ENCODE measurements around the gene NAIF1. TPM values are rescaled to one million over a fixed set of nuclear protein-coding genes. Genes with fewer than 3 reads are reported as not detected.

The NAIF1 gene
- total and polyA plus RNA-seq, 10 of the 15 experiments (the other 5 are each of a cell fraction or from before 2014, with no cell fraction given) = 2.4 to 14.2 (median 7.1) TPM

- SMC1A ChIA-PET (ENCODE audit: uncharacterized antibody, unreplicated experiment) = no interaction called here
- TF ChIP-seq MEF2A (IDR thresholded peaks at IDR 0.05; ENCODE audit: insufficient read depth, low read depth, low read length) = no peak
- no peak for TF ChIP-seq EZH2 (IDR thresholded peaks at IDR 0.05; ENCODE audit: borderline replicate concordance, control insufficient read depth, low read depth, low read length)
- TF ChIP-seq MYB (IDR thresholded peaks at IDR 0.05; ENCODE audit: borderline replicate concordance, low read depth, low read length) = no peak
- no peak for TF ChIP-seq SPI1 (IDR thresholded peaks at IDR 0.05; ENCODE audit: borderline replicate concordance, insufficient read depth, low read depth, low read length)
- no peak for TF ChIP-seq YY1 (IDR thresholded peaks at IDR 0.05; ENCODE audit: low read depth, low read length)
- no peak for TF ChIP-seq CBX3 (IDR thresholded peaks at IDR 0.05; ENCODE audit: borderline replicate concordance, low read depth)
- no peak for TF ChIP-seq USF1 (IDR thresholded peaks at IDR 0.05; ENCODE audit: borderline replicate concordance, extremely low read length, insufficient read depth, low read depth, low read length)
- no peak for TF ChIP-seq TAF1 (IDR thresholded peaks at IDR 0.05; ENCODE audit: borderline replicate concordance, low read depth, low read length)
- TF ChIP-seq HSF1 (IDR thresholded peaks at IDR 0.05; ENCODE audit: low read depth, low read length) = no peak
- TF ChIP-seq PKNOX1 (IDR thresholded peaks at IDR 0.05) = no peak
- DNase-seq (ENCODE audit: low read depth, low spot score) (no peak), FAIRE-seq (no peak), ATAC-seq (no peak)
- H3K36me3 ChIP-seq (ENCODE audit: control insufficient read depth in 2 of 2, insufficient read depth in 2 of 2, low read length in 1 of 2) = peaks cover 12 to 23% of the 10 kb centered on the region in 2 experiments; a peak in 3 of 4 replicates
- H3K9me3 ChIP-seq (replicated peaks; ENCODE audit: control insufficient read depth, insufficient read depth, low read length) = no peaks in the 10 kb centered on the region
- H3K27me3 ChIP-seq (replicated peaks in 1 of 2; ENCODE audit: control insufficient read depth in 2 of 2, insufficient read depth in 2 of 2, low read length in 1 of 2) = no peaks in the 10 kb centered on the region
- no peak overlapping the region for H3K27ac ChIP-seq (ENCODE audit: control insufficient read depth, insufficient read depth)
- no peak overlapping the region for H3K9ac ChIP-seq (ENCODE audit: control insufficient read depth, insufficient read depth, low read length)
- H3K4me3 ChIP-seq = no peak overlapping the region
- BruUV-seq (replicated peaks) = no TSS peak
- RAD21 ChIA-PET (ENCODE audit: unreplicated experiment) = no interaction called here
- intact Hi-C loops (cut with micrococcal nuclease; ENCODE audit: unreplicated experiment) = no loop called here
- peaks cover 3% of the 10 kb centered on the region; the same call in 1 of the 2 replicates for H4K20me1 ChIP-seq (ENCODE audit: control insufficient read depth, insufficient read depth)
- CTCF ChIA-PET = interaction anchor here (0.9 to 2.3 kb wide), 5 partner anchors 18 to 408 kb away, joined by 3 to 10 read pairs (median 3); no protein-coding TSS in a partner anchor
- H3K4me2 ChIP-seq (ENCODE audit: control insufficient read depth, insufficient read depth) = no peak overlapping the region
- peaks cover 24% of the 10 kb centered on the region for H3K79me2 ChIP-seq (ENCODE audit: control insufficient read depth, insufficient read depth, low read length)
- in situ Hi-C loops (cut with MboI) = no loop called here
- POLR2A ChIA-PET = interaction anchor here (1.0 kb wide), 2 partner anchors 9 to 34 kb away, joined by 3 read pairs; no protein-coding TSS in a partner anchor
- 80% methylated on average over 13 of the region's 13 CpGs for WGBS (ENCODE audit: insufficient coverage, insufficient replicate concordance, low lambda C conversion rate, missing lambda C conversion rate)
- peaks cover 22% of the 10 kb centered on the region for H3K4me1 ChIP-seq (ENCODE audit: control insufficient read depth, insufficient read depth, low read length)
- no peak overlapping the region for H2AFZ ChIP-seq (ENCODE audit: control insufficient read depth, low read depth, low read length)
Observed at GRCh38 chr9:128097543-128098296, 30.6 kb upstream of the NAIF1 start.
